ENCODE data around the gene SYT8.

DNA sequence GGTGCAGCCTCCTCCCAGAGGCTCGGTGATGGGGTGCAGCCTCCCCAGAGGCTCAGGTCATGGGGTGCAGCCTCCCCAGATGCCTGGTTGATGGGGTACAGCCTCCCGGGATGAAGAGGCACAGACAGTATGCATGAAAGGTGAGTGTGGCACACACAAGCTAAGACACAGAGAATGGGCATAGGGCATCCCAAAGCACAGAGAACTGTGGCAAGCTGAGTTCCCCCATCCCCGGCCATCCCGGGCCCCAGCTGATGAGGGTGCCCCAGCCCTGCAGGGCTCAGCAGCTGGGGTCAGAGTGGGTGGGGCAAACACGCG lies 4.8 kb upstream of the SYT8 start:
- TF ChIP-seq EZH2 (IDR thresholded peaks at IDR 0.05; ENCODE audit: borderline replicate concordance, low read length): no peak
- TF ChIP-seq, protein P1, sequence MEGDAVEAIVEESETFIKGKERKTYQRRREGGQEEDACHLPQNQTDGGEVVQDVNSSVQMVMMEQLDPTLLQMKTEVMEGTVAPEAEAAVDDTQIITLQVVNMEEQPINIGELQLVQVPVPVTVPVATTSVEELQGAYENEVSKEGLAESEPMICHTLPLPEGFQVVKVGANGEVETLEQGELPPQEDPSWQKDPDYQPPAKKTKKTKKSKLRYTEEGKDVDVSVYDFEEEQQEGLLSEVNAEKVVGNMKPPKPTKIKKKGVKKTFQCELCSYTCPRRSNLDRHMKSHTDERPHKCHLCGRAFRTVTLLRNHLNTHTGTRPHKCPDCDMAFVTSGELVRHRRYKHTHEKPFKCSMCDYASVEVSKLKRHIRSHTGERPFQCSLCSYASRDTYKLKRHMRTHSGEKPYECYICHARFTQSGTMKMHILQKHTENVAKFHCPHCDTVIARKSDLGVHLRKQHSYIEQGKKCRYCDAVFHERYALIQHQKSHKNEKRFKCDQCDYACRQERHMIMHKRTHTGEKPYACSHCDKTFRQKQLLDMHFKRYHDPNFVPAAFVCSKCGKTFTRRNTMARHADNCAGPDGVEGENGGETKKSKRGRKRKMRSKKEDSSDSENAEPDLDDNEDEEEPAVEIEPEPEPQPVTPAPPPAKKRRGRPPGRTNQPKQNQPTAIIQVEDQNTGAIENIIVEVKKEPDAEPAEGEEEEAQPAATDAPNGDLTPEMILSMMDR (conservative IDR thresholded peaks at IDR 0.05 in 1 of 2, IDR thresholded peaks at IDR 0.05 in 1 of 2; ENCODE audit: extremely low read depth in 1 of 2, insufficient read depth in 1 of 2, low read depth in 1 of 2, low read length in 2 of 2): no peak

Measured in mammary epithelial cell (primary cell).